Skeletal muscle cell (primary cell): ENCODE measurements around the gene EDNRB.
A peak's percentile ranks its signal among the peaks of the same experiment; 100 is the strongest.

Experiments used
- DNase-seq: peaks from one replicate; pipeline ENCODE4 v3.0.0-alpha.2; 2010; ENCODE audit warnings: low read depth
- H3K4me3 ChIP-seq: 2 replicates; pipeline ENCODE4 v1.5.1; 2011; ENCODE audit warnings: low read depth, mild to moderate bottlenecking, control low read depth, low read length, moderate library complexity

Gene EDNRB

GRCh38 chr13:77902319-77902963 lies 16.2 kb downstream of the EDNRB start:
- no peak overlapping the region for H3K4me3 ChIP-seq
- no peak for DNase-seq

DNA sequence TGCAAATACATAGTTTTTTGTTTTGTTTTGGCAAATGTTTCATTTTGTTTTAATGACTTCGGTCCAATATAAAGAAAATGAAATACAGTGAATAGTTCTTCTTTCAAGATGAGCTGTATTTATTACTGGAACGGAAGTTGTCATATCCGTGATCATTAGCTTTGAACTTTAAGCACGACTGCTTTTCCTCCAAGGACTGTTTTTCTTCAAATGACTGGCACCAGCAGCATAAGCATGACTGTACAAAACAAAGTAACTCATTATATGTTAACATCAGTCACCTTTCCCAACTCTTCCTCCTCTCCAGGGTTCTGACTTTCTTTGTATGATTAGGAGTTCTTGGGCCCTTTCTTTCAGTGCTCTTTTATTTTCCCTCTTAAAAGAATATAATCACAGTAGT lies 20.5 kb downstream of the EDNRB start:
- H3K4me3 ChIP-seq = no peak overlapping the region
- no peak for DNase-seq

DNA sequence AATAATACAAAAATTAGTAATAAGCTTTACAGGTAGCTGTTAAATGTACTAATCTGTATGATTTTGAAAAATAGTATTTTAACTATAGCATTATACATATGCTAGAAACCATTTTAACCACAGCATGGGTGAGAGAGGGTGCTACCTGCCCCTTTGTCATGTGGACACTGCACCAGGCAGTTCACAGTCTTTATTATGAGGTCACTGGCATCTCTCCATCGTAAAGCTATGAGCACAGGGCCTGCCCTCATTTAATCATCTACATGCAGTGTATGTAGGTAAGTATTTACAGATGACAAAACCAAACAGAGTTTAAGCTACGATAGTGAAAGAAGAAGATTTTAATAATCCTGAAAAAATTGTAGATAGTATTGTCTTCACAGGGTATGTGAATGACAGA lies 21.7 kb downstream of the EDNRB start:
- DNase-seq = no peak
- H3K4me3 ChIP-seq = no peak overlapping the region

DNA sequence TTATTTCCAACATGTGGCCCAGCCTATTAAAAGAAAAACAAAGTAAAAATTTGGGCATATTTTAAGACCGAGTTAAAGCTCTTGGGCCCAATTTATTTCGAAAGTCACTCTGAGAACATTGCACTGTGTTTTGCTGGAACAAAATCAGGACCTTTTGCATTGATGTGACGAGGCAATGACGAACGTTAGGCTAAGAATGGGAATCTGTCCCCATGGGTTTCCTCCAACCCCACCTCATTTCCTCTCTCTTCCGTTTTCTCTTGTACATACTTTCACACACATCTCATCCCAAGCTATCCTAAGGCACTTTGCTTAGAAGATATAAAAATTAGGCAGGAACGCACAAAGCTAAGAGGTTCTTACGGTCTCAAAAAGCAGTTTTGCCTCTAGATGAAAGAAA lies 22.1 kb downstream of the EDNRB start:
- DNase-seq = peak; percentile 93
- H3K4me3 ChIP-seq = no peak overlapping the region

GRCh38 chr13:77894743-77895142 lies 23.9 kb downstream of the EDNRB start:
- no peak overlapping the region for H3K4me3 ChIP-seq
- no peak for DNase-seq

- DNase-seq = no peak
- no peak overlapping the region for H3K4me3 ChIP-seq
These were observed 25.6 kb downstream of the EDNRB start for GRCh38 chr13:77893066-77893465.

DNA sequence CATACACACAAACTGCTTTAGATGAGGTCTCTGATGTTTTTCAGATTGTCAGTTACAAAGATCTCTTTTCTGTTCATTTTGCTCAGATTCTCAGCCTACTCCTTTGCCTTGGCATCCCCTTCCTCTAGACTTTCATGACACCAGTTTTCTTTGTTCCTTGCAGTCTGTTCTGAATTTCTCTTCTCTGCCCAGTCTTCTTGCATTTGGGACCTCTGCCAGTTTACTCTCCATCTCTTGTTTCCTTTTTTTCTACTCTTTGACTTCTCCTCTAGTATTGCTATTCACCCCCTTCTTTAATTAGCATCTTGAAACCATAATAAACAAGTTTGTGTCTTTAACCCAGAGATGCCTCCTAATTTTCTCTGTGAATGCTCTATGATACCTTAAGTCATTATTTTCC lies 26.1 kb downstream of the EDNRB start:
- no peak overlapping the region for H3K4me3 ChIP-seq
- no peak for DNase-seq

DNA sequence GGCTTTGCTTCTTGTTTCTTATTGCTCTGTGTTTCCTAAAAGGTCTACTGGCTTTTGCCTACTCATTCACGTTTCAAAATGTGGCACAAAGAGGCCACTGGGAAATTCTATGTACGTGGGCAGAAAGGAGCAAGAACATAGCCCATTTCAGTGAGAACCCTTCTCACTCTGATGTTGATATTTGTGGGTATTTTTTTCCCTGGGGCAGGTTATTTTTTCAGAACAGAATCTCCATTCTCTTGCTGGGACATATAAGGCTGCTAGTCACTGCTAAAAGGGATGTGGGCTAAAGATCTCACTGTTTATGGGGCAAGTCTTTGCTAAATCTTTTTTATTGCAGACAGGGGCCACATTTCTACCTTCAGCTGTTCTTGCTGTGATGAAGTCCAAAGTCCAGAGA lies 27.1 kb downstream of the EDNRB start:
- no peak for DNase-seq
- no peak overlapping the region for H3K4me3 ChIP-seq

DNA sequence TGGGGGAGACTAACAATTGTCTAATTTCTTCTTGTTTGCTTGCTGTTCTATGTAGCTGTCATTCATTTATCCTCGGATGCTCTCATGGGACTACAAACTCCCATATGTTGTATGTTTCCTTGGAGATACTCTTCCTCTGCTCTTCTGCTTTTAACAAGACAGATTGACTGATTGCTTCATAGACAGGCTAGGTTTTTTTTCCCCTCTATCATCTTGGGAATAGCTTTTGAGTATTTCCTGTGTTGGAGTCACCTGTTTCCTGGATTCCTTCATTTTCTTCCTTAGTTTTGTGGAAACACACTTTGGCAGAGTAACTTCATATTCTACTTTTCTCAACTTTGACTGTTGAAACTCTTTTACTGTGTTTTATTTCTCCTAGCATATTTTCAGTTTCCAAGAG lies 27.6 kb downstream of the EDNRB start:
- H3K4me3 ChIP-seq = no peak overlapping the region
- DNase-seq = no peak

- no peak overlapping the region for H3K4me3 ChIP-seq
- DNase-seq = no peak
These were observed 35.3 kb downstream of the EDNRB start for GRCh38 chr13:77883328-77883727.

GRCh38 chr13:77878190-77878589 lies 40.4 kb downstream of the EDNRB start:
- no peak overlapping the region for H3K4me3 ChIP-seq
- no peak for DNase-seq

DNA sequence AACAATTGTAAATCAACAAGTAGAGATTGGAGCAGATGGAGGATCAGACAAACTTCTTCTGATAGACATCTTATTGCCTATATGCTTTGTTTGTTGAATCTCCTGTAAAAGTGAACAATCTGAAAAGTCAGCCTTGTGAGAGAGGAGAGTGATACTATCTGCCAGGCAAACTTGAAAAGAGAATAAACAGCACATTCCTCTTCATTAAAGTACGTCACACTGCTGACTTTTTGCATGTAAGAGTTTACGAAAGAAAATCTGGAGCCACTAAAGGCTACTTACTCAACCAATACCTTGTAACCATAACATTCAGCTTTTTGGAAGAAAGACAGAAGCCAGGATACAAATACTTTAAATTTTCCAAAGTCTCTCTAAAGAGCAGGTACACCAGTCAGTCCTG lies 42.5 kb downstream of the EDNRB start:
- H3K4me3 ChIP-seq = no peak overlapping the region
- DNase-seq = no peak

DNA sequence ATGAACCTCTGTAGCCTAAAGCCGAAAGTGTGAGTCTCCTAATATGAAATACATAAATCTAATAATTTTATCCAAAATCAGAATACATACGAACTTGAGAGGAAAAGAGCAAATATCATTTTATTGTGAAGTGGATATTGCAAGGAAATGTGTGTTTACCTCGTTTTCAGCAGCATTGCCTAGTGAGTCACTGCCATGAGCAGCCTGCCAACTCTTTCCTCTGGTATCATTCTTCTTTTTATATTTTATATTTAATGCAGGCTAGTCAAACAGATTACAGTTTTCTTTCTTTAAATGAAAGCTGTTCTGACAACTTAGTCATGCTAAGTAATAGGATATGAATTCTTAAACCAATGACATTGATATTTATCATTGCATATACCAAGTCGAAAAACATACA lies 44.2 kb downstream of the EDNRB start:
- DNase-seq = peak; percentile 24
- H3K4me3 ChIP-seq = no peak overlapping the region

GRCh38 chr13:77872995-77873394 lies 45.6 kb downstream of the EDNRB start:
- H3K4me3 ChIP-seq = no peak overlapping the region
- DNase-seq = peak; percentile 81

DNA sequence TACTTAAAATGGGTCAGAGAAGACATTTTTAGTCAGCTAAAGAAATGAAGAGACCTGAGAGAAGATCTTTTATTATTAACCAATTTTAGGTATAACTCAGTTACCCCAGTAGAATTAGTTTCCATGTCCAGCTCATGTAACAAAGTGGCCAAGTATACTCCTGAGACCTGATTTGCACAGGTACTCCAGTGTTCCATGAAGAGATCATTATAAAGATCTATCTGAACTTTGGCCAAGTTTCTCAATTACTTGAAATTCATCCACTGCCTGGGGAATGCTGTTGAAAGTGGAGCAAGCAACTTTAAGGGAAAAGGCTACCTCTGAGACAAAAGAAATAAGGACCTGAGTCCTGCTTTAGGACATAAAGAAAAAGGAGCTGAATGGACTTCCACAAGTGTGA lies 47.0 kb downstream of the EDNRB start:
- DNase-seq = no peak
- H3K4me3 ChIP-seq = no peak overlapping the region

- H3K4me3 ChIP-seq = no peak overlapping the region
- DNase-seq = no peak
These were observed 49.9 kb downstream of the EDNRB start for GRCh38 chr13:77868717-77869116.

DNA sequence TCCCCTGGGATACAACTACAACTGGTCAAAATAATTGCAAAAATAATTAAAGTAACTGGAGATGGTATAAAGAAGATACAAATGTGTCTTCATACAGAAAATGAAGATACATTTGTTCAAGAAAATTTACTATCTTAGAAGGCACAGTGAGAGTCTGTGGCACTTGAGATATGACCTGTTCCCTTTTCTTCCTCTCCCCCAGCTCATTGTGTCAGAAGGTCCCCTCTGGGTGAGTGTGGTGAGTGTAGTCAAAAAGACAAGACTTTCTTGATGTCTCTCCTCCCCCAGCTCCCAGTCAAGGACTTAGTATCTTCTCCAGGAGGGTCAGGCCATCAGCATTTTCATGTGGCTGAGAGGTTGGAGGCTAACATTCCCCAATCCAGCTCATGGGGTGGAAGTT lies 51.7 kb downstream of the EDNRB start:
- no peak for DNase-seq
- H3K4me3 ChIP-seq = no peak overlapping the region

DNA sequence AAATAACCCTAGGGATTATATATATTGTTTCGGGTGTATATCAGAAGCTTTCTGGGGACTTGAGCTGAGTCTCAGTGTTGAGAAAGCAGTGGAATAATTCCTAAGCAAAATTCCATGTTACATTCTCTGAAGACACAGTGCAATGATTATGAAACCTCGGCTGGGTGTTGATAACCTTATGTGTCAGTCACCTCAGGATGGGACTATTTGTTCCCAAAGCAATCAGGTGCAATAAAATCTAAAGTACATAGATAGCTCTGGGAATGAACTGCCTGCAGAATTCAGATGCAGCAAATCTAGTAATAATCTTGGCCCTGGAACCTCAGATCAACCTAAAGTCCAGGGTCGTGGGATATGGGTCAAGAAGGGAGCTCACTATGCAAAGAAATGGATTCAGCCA lies 53.0 kb downstream of the EDNRB start:
- H3K4me3 ChIP-seq = no peak overlapping the region
- no peak for DNase-seq

DNA sequence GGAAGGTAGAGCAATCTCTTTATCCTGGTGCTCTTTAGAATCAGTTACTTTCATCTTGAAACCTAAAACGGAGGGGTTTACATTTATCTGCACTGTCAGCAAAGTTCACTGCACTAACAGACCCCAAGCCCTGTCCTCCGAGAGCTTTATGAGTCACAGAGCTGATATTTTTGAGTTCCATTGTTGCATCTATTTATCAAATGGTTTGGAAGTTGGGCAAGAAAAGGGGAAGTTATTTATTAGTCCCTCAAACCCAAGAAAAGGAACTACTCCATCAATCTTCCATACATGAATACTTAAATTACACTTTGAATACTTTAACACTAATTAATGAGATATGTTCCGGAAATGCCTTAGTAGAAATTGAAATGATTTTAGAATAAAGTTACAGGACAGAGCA lies 55.5 kb downstream of the EDNRB start:
- no peak overlapping the region for H3K4me3 ChIP-seq
- DNase-seq = no peak

DNA sequence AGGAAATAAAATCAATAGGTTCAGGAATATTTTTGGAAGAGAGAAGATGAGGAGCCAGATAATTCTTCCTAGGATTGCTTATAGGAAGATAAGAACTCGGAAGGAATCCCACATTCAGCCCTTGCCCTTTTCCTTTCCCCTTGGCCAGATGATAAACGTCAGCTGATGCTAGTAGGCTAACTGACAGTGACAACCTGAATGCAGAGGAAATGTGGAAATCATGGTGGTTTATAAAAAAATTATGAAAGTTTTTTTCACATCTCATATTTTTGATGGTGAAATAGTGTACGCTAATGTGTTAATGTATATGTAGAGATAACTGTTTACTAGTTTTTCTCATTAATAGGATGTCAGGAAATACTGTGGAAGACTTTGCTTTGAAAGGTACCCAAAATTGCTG lies 56.9 kb downstream of the EDNRB start:
- DNase-seq = no peak
- H3K4me3 ChIP-seq = no peak overlapping the region

- DNase-seq = peak; percentile 57
- no peak overlapping the region for H3K4me3 ChIP-seq
These were observed 58.1 kb downstream of the EDNRB start for GRCh38 chr13:77860507-77860981.

- peak; percentile 54 for DNase-seq
- H3K4me3 ChIP-seq = no peak overlapping the region
These were observed 59.2 kb downstream of the EDNRB start for GRCh38 chr13:77859450-77859849.
